Measurements from ENCODE around the gene RFC2. TPM values are rescaled to one million over a fixed set of nuclear protein-coding genes. Genes with fewer than 3 reads are reported as not detected.
"Not testable (repeated sequence)": the region's sequence is repeated elsewhere in the genome, so short reads cannot be mapped to it uniquely, and the experiment has no call there.

The RFC2 gene
- total and polyA plus RNA-seq, 8 donors = 8.1 to 11.4 (median 9.3) TPM

DNA sequence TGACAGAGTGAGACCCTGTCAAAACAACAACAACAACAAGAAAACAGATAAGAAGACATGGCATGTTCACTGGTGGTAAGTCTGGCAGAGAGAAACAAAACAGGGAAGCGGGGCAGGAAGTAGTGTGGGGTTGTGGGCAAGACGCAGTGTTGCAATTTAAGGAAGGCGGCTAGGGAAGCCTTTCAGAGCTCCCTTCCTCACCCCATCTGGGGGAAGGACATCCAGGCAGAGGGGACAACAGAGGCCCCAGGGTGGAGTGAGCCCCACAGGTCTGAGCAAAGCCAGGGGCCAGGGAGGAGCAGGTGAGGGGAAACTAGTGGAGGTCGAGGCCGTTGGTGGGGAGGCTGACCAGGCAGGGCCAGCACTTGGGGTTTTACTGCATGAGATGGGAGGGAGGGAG is 27.6 kb downstream of the RFC2 start:
- Histone ChIP-seq H3K27me3 (no peaks in the 10 kb centered on the region), H3K4me1 (no peaks in the 10 kb centered on the region), H3K4me3 (no peak overlapping the region), H3K9me3 (no peaks in the 10 kb centered on the region), H3K27ac (peak overlapping the region in 1 of 4 donors; percentile 3), H3K36me3 (no peaks in the 10 kb centered on the region)
- TF ChIP-seq, protein P1, sequence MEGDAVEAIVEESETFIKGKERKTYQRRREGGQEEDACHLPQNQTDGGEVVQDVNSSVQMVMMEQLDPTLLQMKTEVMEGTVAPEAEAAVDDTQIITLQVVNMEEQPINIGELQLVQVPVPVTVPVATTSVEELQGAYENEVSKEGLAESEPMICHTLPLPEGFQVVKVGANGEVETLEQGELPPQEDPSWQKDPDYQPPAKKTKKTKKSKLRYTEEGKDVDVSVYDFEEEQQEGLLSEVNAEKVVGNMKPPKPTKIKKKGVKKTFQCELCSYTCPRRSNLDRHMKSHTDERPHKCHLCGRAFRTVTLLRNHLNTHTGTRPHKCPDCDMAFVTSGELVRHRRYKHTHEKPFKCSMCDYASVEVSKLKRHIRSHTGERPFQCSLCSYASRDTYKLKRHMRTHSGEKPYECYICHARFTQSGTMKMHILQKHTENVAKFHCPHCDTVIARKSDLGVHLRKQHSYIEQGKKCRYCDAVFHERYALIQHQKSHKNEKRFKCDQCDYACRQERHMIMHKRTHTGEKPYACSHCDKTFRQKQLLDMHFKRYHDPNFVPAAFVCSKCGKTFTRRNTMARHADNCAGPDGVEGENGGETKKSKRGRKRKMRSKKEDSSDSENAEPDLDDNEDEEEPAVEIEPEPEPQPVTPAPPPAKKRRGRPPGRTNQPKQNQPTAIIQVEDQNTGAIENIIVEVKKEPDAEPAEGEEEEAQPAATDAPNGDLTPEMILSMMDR (IDR thresholded peaks at IDR 0.05) = no peak
- FAIRE-seq (no peak), ATAC-seq (peak in 3 of 4 donors; percentile 16 to 71 (median 50)), DNase-seq (peak in 1 of 6 donors; percentile 39)
- 94 to 95% methylated on average over 5 of the region's 5 CpGs for WGBS, 2 donors
- intact Hi-C loops (cut with DNase I) = no loop called here

DNA sequence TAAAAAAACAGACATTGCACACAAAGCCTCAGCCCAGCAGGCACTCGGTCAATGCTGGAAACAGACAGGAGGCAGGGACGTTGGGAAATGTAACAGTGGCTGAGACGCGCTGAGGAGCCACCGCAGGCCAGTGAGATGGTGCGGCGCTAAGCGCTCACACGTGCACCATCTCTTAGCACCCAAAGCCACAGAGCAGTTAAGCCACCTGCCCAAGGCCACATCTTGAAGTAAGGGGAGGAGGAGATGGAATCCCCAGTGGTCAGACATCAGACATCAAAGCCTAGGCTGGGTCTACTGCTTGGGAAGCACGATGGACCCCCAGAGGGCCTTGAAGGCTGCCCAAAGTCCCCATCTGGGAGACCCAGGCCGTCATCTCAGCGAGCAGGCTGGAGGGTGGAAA is 28.8 kb downstream of the RFC2 start:
- TF ChIP-seq, protein P1 (IDR thresholded peaks at IDR 0.05) = no peak
- Histone ChIP-seq H3K4me1 (no peaks in the 10 kb centered on the region), H3K4me3 (no peak overlapping the region), H3K27ac (no peak overlapping the region), H3K9me3 (no peaks in the 10 kb centered on the region), H3K27me3 (no peaks in the 10 kb centered on the region), H3K36me3 (no peaks in the 10 kb centered on the region)
- 95 to 96% methylated on average over 12 of the region's 12 CpGs for WGBS, 2 donors
- no peak for FAIRE-seq
- no peak for DNase-seq
- intact Hi-C loops (cut with DNase I) = no loop called here
- ATAC-seq = no peak

DNA sequence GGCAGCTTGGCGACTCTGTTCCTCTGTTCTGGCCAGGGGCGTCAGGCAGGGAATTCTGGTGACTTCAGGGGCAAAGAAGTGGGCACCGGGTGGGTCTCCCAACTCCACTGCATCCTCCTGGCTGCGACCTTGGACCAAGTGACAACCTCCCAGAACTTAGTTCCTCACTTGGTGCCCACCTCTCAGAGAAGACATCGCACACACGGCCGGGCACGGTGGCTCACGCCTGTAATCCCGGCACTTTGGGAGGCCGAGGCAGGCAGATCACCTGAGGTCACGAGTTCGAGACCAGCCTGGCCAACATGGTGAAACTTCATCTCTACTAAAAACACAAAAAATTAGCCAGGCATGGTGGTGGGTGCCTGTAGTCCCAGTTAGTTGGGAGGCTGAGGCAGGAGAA is 29.3 kb downstream of the RFC2 start:
- ATAC-seq; intact Hi-C loops (cut with DNase I); DNase-seq: not testable (repeated sequence)

DNA sequence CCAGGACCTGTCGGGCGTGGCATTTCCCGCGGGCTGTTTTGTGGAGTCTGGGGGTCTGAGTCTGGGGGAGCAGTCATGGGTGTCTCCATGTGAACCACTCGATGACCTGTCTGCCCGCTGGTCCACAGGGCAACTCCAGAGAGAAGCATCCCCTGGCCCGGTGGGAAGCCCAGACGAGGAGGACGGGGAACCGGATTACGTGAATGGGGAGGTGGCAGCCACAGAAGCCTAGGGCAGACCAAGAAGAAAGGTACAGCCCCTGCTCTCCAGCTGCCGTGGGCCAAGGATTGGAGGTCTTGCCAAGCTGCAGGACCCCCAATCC is 29.7 kb downstream of the RFC2 start:
- ATAC-seq (no peak), FAIRE-seq (no peak), DNase-seq (no peak)
- no peaks in the 10 kb centered on the region for H3K27me3 ChIP-seq
- no peaks in the 10 kb centered on the region for H3K9me3 ChIP-seq
- no peaks in the 10 kb centered on the region for H3K36me3 ChIP-seq
- 90 to 95% methylated on average over 12 of the region's 12 CpGs for WGBS, 2 donors
- H3K4me3 ChIP-seq = no peak overlapping the region
- intact Hi-C loops (cut with DNase I) = no loop called here
- no peaks in the 10 kb centered on the region for H3K4me1 ChIP-seq
- H3K27ac ChIP-seq = no peak overlapping the region
- TF ChIP-seq, protein P1 (IDR thresholded peaks at IDR 0.05) = no peak

More for the DNA sequence above, 29.3 kb downstream of the RFC2 start:
- H3K9me3 ChIP-seq, H3K27me3 ChIP-seq, H3K4me1 ChIP-seq, H3K36me3 ChIP-seq, H3K27ac ChIP-seq, H3K4me3 ChIP-seq, FAIRE-seq: not testable (repeated sequence)
- WGBS, 2 donors = 91 to 96% methylated on average over 13 of the region's 13 CpGs

DNA sequence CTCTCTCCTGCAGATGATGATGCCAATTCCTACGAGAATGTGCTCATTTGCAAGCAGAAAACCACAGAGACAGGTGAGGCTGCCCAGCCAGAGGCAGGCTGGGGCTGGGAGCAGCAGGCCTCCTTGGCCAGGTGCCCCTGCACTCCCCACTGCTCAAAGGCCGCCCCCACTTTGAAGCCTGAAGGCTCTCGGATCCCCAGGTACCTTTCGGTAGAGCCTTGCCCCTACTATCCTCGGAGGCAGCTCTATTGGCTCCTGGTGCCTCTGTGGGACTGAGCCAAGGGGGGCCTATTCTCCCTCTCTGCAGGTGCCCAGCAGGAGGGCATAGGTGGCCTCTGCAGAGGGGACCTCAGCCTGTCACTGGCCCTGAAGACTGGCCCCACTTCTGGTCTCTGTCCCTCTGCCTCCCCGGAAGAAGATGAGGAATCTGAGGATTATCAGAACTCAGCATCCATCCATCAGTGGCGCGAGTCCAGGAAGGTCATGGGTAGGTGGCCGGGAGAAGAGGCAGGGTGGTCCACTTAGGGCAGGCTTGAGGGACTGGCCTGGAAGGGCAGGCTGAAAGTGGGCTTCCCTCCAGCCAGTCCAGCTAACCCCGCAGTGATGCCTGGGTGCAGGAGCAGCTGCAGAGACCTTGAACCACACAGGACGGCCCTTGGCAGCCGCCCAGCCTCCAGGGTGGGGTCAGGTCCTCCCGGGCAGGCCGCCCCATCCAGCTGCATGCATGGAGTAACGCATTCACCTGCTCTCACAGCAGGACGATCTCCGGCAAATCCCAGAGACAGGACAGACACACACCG is 30.3 kb downstream of the RFC2 start:
- no peak overlapping the region for H3K27ac ChIP-seq
- WGBS, 2 donors = 58 to 62% methylated on average over 18 of the region's 18 CpGs
- H3K36me3 ChIP-seq = no peaks in the 10 kb centered on the region
- H3K4me1 ChIP-seq = no peaks in the 10 kb centered on the region
- H3K27me3 ChIP-seq = no peaks in the 10 kb centered on the region
- FAIRE-seq (no peak), DNase-seq (peak in 1 of 6 donors; percentile 78), ATAC-seq (no peak)
- no peak overlapping the region for H3K4me3 ChIP-seq
- TF ChIP-seq, protein P1 (IDR thresholded peaks at IDR 0.05) = no peak
- no peaks in the 10 kb centered on the region for H3K9me3 ChIP-seq
- intact Hi-C loops (cut with DNase I) = no loop called here

Data from pancreas (tissue), 10 donors.